ENCODE data around the gene HM13.

The HM13 gene

GRCh38 chr20:31568041-31568731, 53.9 kb downstream of the HM13 start:
- H3K27ac ChIP-seq = peak overlapping the region; percentile 88; the same call in 1 of the 2 replicates
- peak overlapping the region; percentile 58 for H3K4me2 ChIP-seq
- no peaks in the 10 kb centered on the region for H3K36me3 ChIP-seq (ENCODE audit: insufficient read depth)
- H3K9ac ChIP-seq = no peak overlapping the region
- no peak overlapping the region for H2AFZ ChIP-seq (ENCODE audit: low read depth)
- no peak for TF ChIP-seq CTCF (conservative IDR thresholded peaks at IDR 0.05; ENCODE audit: low read depth, low read length)
- no peaks in the 10 kb centered on the region for H4K20me1 ChIP-seq (ENCODE audit: insufficient read depth)
- no peaks in the 10 kb centered on the region for H3K79me2 ChIP-seq (ENCODE audit: insufficient read depth, low read depth)
- H3K4me3 ChIP-seq (IDR thresholded peaks at IDR 0.05; ENCODE audit: insufficient read depth, low read depth, low read length) = no peak overlapping the region
- H3K4me1 ChIP-seq (ENCODE audit: low read depth, poor library complexity, severe bottlenecking) = peaks cover 95% of the 10 kb centered on the region
- H3K27me3 ChIP-seq (ENCODE audit: insufficient read depth, low read depth) = no peaks in the 10 kb centered on the region

- Histone ChIP-seq H3K4me3 (IDR thresholded peaks at IDR 0.05; ENCODE audit: insufficient read depth, low read depth, low read length) (no peak overlapping the region), H3K4me2 (peak overlapping the region; percentile 58), H3K27me3 (ENCODE audit: insufficient read depth, low read depth) (no peaks in the 10 kb centered on the region), H2AFZ (ENCODE audit: low read depth) (no peak overlapping the region), H3K4me1 (ENCODE audit: low read depth, poor library complexity, severe bottlenecking) (peaks cover 90% of the 10 kb centered on the region), H3K79me2 (ENCODE audit: insufficient read depth, low read depth) (no peaks in the 10 kb centered on the region), H4K20me1 (ENCODE audit: insufficient read depth) (no peaks in the 10 kb centered on the region), H3K27ac (peak overlapping the region; percentile 88; the same call in 1 of the 2 replicates), H3K36me3 (ENCODE audit: insufficient read depth) (no peaks in the 10 kb centered on the region), H3K9ac (no peak overlapping the region)
- TF ChIP-seq CTCF (conservative IDR thresholded peaks at IDR 0.05; ENCODE audit: low read depth, low read length) = no peak
Measured at GRCh38 chr20:31568773-31569162, 54.5 kb downstream of the HM13 start.

DNA sequence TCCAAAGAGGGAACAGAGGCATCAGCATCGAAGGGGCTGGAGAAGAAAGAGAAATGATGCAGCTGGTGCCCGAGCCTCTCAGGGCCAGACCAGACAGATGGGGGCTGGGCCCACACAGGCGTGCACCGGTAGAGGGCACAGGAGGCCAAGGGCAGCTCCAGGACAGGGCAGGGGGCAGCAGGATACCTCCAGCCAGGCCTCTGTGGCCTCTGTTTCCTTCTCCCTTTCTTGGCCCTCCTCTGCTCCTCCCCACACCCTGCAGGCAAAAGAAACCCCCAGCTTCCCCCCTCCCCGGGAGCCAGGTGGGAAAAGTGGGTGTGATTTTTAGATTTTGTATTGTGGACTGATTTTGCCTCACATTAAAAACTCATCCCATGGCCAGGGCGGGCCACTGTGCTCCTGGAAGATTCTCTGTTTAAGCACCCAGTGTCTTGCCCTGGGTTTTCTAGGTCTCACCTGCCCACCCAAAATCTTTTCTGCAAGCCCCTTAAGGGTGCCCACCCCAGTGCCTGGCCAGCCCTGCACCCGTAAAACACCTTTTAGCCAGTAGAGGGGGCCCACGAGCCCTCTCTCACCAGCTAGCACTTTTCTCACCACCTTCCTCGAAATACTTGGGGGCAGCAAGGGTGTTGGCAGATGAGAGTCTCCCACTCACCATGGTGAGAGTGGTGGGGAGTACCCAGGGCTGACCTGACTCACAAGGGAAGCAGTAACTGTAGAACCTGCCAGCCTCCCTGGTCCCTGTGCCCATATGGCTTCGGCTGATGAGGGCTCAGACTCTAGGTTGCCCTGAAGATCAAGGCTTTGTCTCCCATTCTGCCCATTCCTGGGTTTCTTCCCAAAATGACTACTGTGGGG, 55.1 kb downstream of the HM13 start:
- Histone ChIP-seq H3K4me3 (IDR thresholded peaks at IDR 0.05; ENCODE audit: insufficient read depth, low read depth, low read length) (no peak overlapping the region), H3K27ac (peak overlapping the region; percentile 88), H3K4me2 (peak overlapping the region; percentile 58), H3K9ac (no peak overlapping the region), H3K4me1 (ENCODE audit: low read depth, poor library complexity, severe bottlenecking) (peaks cover 90% of the 10 kb centered on the region), H3K27me3 (ENCODE audit: insufficient read depth, low read depth) (no peaks in the 10 kb centered on the region), H4K20me1 (ENCODE audit: insufficient read depth) (no peaks in the 10 kb centered on the region), H2AFZ (ENCODE audit: low read depth) (no peak overlapping the region), H3K36me3 (ENCODE audit: insufficient read depth) (no peaks in the 10 kb centered on the region), H3K79me2 (ENCODE audit: insufficient read depth, low read depth) (no peaks in the 10 kb centered on the region)
- TF ChIP-seq CTCF (conservative IDR thresholded peaks at IDR 0.05; ENCODE audit: low read depth, low read length) = peak; percentile 97

DNA sequence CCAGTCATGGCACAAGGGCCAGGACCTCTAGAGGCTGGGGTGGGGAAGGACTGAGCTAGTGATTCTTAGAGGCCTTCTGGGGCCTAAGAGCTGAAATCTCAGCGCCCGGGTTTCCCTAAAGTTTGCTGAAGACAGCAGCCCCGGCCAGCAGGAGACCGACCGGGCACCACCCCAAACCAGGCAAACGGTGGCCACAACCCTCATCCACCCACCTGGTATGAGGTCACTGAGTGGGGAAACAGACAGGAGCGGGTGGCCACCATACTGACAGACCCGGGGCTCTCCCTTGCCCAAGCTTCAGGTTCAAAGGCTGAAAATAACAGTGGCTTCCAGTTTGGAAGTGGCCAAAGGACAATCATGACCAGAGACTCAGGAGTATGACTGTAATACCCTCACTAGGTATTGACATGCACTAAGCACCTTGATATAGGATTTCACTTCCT, 55.8 kb downstream of the HM13 start:
- Histone ChIP-seq H3K4me3 (IDR thresholded peaks at IDR 0.05; ENCODE audit: insufficient read depth, low read depth, low read length) (no peak overlapping the region), H3K27ac (peak overlapping the region; percentile 88), H2AFZ (ENCODE audit: low read depth) (no peak overlapping the region), H4K20me1 (ENCODE audit: insufficient read depth) (no peaks in the 10 kb centered on the region), H3K79me2 (ENCODE audit: insufficient read depth, low read depth) (no peaks in the 10 kb centered on the region), H3K27me3 (ENCODE audit: insufficient read depth, low read depth) (no peaks in the 10 kb centered on the region), H3K4me1 (ENCODE audit: low read depth, poor library complexity, severe bottlenecking) (peaks cover 88% of the 10 kb centered on the region), H3K9ac (no peak overlapping the region), H3K36me3 (ENCODE audit: insufficient read depth) (no peaks in the 10 kb centered on the region), H3K4me2 (peak overlapping the region; percentile 58; the same call in 1 of the 2 replicates)
- no peak for TF ChIP-seq CTCF (conservative IDR thresholded peaks at IDR 0.05; ENCODE audit: low read depth, low read length)

Data from KMS-11 (cell line).